NCI-H146 treated with DMSO at 0.1 percent for 48 hours (cell line): ENCODE measurements around the gene PTPN14.

Experiments used
- DNase-seq: peaks from one replicate; lab custom pipeline; 2025; ENCODE audit not compliant: unreplicated experiment; lab: John Stamatoyannopoulos, UW

The PTPN14 gene

GRCh38 chr1:214318956-214319736 is 232.3 kb downstream of the PTPN14 start:
- DNase-seq: no peak

GRCh38 chr1:214318356-214318755 is 233.0 kb downstream of the PTPN14 start:
- no peak for DNase-seq

- no peak for DNase-seq
Observed at GRCh38 chr1:214317734-214318133, 233.7 kb downstream of the PTPN14 start.

GRCh38 chr1:214317300-214317699 is 234.1 kb downstream of the PTPN14 start:
- DNase-seq: no peak

- no peak for DNase-seq
Observed at GRCh38 chr1:214316593-214316992, 234.8 kb downstream of the PTPN14 start.

- peak; percentile 46 for DNase-seq
Observed at GRCh38 chr1:214314178-214314843, 237.1 kb downstream of the PTPN14 start.

GRCh38 chr1:214312530-214313051 is 238.8 kb downstream of the PTPN14 start:
- DNase-seq: no peak

- DNase-seq: no peak
Observed at GRCh38 chr1:214310777-214311690, 240.4 kb downstream of the PTPN14 start.

- DNase-seq: no peak
Observed at GRCh38 chr1:214310010-214310409, 241.4 kb downstream of the PTPN14 start.

GRCh38 chr1:214306269-214306668 is 245.1 kb downstream of the PTPN14 start:
- no peak for DNase-seq

GRCh38 chr1:214305164-214305751 is 246.1 kb downstream of the PTPN14 start:
- no peak for DNase-seq

GRCh38 chr1:214303141-214303930 is 248.1 kb downstream of the PTPN14 start:
- DNase-seq: no peak

- no peak for DNase-seq
Observed at GRCh38 chr1:214301526-214301925, 249.9 kb downstream of the PTPN14 start.

GRCh38 chr1:214300149-214300780 is 251.1 kb downstream of the PTPN14 start:
- DNase-seq: no peak
